H1 (cell line): Measurements from ENCODE around the gene ADGRD2. TPM values are rescaled to one million over a fixed set of nuclear protein-coding genes. Genes with fewer than 3 reads are reported as not detected.

Source experiments
- POLR2A ChIP-seq, 2 experiments: IDR thresholded peaks; 1 replicate in 1 of 2; 2 replicates in 1 of 2; pipeline ENCODE4 v1.6.1; 2011; ENCODE audit warnings: low read depth in 2 of 2, low read length in 2 of 2, mild to moderate bottlenecking in 2 of 2; ENCODE audit errors: control extremely low read depth in 1 of 2
- polyA plus RNA-seq, 7 experiments: library from polyadenylated mRNA; depleted of rRNA in 3 of 7; stranded (reverse) in 5 of 7; unstranded in 2 of 7; fragments of >200 nt in 5 of 7; fragments of 200-250 nt in 2 of 7; gene quantifications; 1 replicate in 5 of 7; 2 replicates in 1 of 7; 4 replicates in 1 of 7; pipeline versions ENCODE4 v1.2.1 to v1.2.3, GENCODE V29; 2011 to 2013; ENCODE audit warnings: missing spikeins in 2 of 7, mixed read lengths in 2 of 7
- total RNA-seq: library from RNA; stranded (reverse); fragmentation: NEBNext Ultra II Directional; extraction: Animal tissue kit (Norgen Biotek cat#: 25700); gene quantifications from 2 replicates; pipeline ENCODE4 v1.2.1, GENCODE V29; 2021

Gene ADGRD2
- total and polyA plus RNA-seq, 2 of the 8 experiments (the other 6 are each of a cell fraction or from before 2014, with no cell fraction given): 0.41 to 1.4 TPM

DNA sequence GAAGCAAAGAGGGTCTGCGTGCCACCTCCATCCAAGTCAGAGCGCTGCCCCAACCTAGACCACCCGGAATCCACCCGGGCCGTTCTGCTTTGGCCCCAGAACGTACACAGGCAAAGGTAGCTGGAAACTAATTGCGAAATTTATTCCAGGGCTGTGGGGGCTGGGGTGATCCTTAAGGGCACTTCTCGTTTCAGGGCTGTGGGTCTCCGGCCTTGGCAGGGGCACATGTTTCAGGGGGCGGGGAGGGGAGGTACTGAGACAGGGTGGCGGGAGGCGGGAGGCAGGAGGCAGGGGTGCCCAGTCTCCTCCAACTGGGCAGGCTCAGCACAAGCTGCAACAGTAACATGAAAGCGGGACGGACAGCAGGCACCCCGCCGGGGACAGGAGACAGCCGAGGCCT, 30.9 kb downstream of the ADGRD2 start (continued):
- no peak for TF ChIP-seq POLR2A (IDR thresholded peaks at IDR 0.05; ENCODE audit: control extremely low read depth in 1 of 2, low read depth in 2 of 2, low read length in 2 of 2)
